Cardiac fibroblast (primary cell): ENCODE data around the gene DUSP2.

Experiments
- DNase-seq, 2 donors: peaks; one replicate each; pipeline versions ENCODE4 v3.0.0 to v3.0.0-alpha.2; 2010; ENCODE audit warnings: low read depth in 2 of 2
- H3K4me3 ChIP-seq, 2 donors: replicated peaks in 1 of 2; 1 replicate in 1 of 2; 2 replicates in 1 of 2; pipeline ENCODE4 v1.5.1; 2011; ENCODE audit warnings: low read depth in 2 of 2, low read length in 2 of 2, mild to moderate bottlenecking in 2 of 2, moderate library complexity in 1 of 2
- CTCF ChIP-seq: IDR thresholded peaks from one replicate; pipeline ENCODE4 v1.5.1; 2011; ENCODE audit warnings: low read depth, mild to moderate bottlenecking, low read length, inconsistent platforms

The DUSP2 gene

GRCh38 chr2:96105994-96106715 is 39.1 kb downstream of the DUSP2 start:
- DNase-seq = no peak
- no peak overlapping the region for H3K4me3 ChIP-seq
- no peak for TF ChIP-seq CTCF

- no peak for DNase-seq
- no peak overlapping the region for H3K4me3 ChIP-seq
- TF ChIP-seq CTCF = no peak
Observed at GRCh38 chr2:96105152-96105915, 39.9 kb downstream of the DUSP2 start.

GRCh38 chr2:96104487-96104861 is 40.8 kb downstream of the DUSP2 start:
- no peak for TF ChIP-seq CTCF
- DNase-seq = no peak
- no peak overlapping the region for H3K4me3 ChIP-seq

GRCh38 chr2:96103761-96104486 is 41.3 kb downstream of the DUSP2 start:
- no peak for DNase-seq
- H3K4me3 ChIP-seq = no peak overlapping the region
- TF ChIP-seq CTCF = no peak

GRCh38 chr2:96103187-96103601 is 42.0 kb downstream of the DUSP2 start:
- TF ChIP-seq CTCF = no peak
- DNase-seq = no peak
- no peak overlapping the region for H3K4me3 ChIP-seq

- TF ChIP-seq CTCF = no peak
- no peak overlapping the region for H3K4me3 ChIP-seq
- DNase-seq = no peak
Observed at GRCh38 chr2:96102596-96103186, 42.5 kb downstream of the DUSP2 start.
